ENCODE measurements around the gene PSMB7.

Gene PSMB7

DNA sequence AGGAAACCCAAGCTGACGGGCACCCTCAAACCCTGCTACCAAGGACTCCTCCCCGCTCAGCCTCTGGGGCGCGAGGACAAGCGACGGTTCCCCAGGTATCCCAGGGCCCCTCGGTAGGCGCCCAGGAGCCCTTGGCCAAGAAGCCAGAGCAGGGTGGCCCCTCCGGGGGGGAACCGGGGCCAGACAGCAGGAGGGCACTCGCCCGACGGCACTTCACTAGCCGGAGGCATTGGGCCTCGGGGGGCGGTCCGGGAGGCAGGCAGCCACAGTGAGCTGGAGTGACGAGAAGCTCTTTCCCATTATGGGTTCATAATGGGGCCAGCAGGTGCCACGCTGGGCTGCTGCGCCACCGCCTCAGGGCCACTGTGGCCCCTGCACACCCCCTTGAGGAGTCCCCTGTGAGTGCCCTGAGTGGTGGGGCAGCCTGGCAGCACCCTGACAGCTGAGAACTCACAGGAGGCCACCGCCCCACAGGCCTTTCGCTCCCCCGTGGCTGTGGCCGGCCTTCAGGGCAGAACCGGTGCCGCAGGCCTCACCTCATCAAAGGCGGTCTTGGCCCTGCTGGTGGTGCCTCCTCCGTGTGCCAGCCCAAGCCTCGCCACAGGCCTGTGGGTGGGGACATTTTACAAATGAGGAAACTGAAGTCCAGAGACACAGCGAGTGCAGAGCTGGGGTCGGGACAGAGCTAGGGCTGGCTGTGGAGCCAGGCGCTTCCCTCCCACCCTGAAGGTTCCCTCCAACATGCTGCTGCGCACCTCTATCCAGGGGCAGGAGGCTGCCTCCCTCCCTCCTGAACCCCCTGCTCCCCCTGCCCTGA, 68.7 kb downstream of the PSMB7 start:
- no peak for TF ChIP-seq NFIC (IDR thresholded peaks at IDR 0.05)
- TF ChIP-seq TEAD4 (IDR thresholded peaks at IDR 0.05), result no peak
- TF ChIP-seq RAD21 (IDR thresholded peaks at IDR 0.05; ENCODE audit: low read depth), result no peak
- no peak for TF ChIP-seq YY1 (IDR thresholded peaks at IDR 0.05; ENCODE audit: low read depth)
- no peak for TF ChIP-seq ZBTB7A (IDR thresholded peaks at IDR 0.05; ENCODE audit: low read depth)
- TF ChIP-seq, protein P1, sequence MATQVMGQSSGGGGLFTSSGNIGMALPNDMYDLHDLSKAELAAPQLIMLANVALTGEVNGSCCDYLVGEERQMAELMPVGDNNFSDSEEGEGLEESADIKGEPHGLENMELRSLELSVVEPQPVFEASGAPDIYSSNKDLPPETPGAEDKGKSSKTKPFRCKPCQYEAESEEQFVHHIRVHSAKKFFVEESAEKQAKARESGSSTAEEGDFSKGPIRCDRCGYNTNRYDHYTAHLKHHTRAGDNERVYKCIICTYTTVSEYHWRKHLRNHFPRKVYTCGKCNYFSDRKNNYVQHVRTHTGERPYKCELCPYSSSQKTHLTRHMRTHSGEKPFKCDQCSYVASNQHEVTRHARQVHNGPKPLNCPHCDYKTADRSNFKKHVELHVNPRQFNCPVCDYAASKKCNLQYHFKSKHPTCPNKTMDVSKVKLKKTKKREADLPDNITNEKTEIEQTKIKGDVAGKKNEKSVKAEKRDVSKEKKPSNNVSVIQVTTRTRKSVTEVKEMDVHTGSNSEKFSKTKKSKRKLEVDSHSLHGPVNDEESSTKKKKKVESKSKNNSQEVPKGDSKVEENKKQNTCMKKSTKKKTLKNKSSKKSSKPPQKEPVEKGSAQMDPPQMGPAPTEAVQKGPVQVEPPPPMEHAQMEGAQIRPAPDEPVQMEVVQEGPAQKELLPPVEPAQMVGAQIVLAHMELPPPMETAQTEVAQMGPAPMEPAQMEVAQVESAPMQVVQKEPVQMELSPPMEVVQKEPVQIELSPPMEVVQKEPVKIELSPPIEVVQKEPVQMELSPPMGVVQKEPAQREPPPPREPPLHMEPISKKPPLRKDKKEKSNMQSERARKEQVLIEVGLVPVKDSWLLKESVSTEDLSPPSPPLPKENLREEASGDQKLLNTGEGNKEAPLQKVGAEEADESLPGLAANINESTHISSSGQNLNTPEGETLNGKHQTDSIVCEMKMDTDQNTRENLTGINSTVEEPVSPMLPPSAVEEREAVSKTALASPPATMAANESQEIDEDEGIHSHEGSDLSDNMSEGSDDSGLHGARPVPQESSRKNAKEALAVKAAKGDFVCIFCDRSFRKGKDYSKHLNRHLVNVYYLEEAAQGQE (IDR thresholded peaks at IDR 0.05; ENCODE audit: low read depth), result no peak
- TF ChIP-seq TCF12 (IDR thresholded peaks at IDR 0.05; ENCODE audit: low read depth), result no peak
- no peak for TF ChIP-seq CEBPB (IDR thresholded peaks at IDR 0.05)
- TF ChIP-seq, protein P2, sequence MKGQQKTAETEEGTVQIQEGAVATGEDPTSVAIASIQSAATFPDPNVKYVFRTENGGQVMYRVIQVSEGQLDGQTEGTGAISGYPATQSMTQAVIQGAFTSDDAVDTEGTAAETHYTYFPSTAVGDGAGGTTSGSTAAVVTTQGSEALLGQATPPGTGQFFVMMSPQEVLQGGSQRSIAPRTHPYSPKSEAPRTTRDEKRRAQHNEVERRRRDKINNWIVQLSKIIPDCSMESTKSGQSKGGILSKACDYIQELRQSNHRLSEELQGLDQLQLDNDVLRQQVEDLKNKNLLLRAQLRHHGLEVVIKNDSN (IDR thresholded peaks at IDR 0.05), result no peak
- TF ChIP-seq TAF1 (IDR thresholded peaks at IDR 0.05; ENCODE audit: low read depth), result no peak

DNA sequence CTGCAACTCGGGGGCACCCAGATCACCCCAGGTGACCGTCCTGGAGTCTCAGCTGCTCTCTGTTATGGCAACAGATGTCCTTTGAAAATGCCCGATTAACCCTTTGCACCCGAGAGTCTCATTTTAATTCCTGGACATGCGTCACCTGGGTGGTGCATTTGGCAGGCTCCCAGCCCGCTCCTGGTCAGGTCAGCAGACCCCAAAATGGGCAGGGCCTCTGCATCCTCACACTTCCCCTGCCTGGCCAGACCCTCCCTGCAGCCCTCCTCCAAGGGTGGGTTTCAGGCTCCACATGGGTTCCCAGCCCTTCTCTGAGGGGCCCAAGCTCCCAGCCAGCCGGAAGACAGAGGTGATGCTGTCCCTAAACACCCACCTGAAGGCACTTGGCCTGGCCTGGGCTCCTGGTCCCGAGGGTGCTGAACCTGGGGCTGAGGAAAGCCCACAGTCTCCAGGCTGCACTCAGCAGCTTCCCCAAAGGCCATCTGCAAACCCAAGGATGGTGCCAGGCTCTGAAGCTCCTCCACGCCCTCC, 69.4 kb downstream of the PSMB7 start:
- no peak for TF ChIP-seq CEBPB (IDR thresholded peaks at IDR 0.05)
- TF ChIP-seq EGR1 (IDR thresholded peaks at IDR 0.05), result no peak
- TF ChIP-seq TAF1 (IDR thresholded peaks at IDR 0.05; ENCODE audit: low read depth), result no peak
- TF ChIP-seq ZBTB7A (IDR thresholded peaks at IDR 0.05; ENCODE audit: low read depth), result no peak
- no peak for TF ChIP-seq NFIC (IDR thresholded peaks at IDR 0.05)
- TF ChIP-seq TCF12 (IDR thresholded peaks at IDR 0.05; ENCODE audit: low read depth), result no peak
- TF ChIP-seq, protein P2 (IDR thresholded peaks at IDR 0.05), result no peak
- TF ChIP-seq CREB1 (IDR thresholded peaks at IDR 0.05; ENCODE audit: low read depth), result no peak
- TF ChIP-seq FOXM1 (IDR thresholded peaks at IDR 0.05; ENCODE audit: borderline replicate concordance, low read depth), result no peak
- no peak for TF ChIP-seq RAD21 (IDR thresholded peaks at IDR 0.05; ENCODE audit: low read depth)
- TF ChIP-seq TEAD4 (IDR thresholded peaks at IDR 0.05), result no peak
- TF ChIP-seq, protein P1 (IDR thresholded peaks at IDR 0.05; ENCODE audit: low read depth), result no peak
- no peak for TF ChIP-seq EP300 (IDR thresholded peaks at IDR 0.05; ENCODE audit: borderline replicate concordance)
- no peak for TF ChIP-seq MAX (IDR thresholded peaks at IDR 0.05)

- TF ChIP-seq EP300 (IDR thresholded peaks at IDR 0.05; ENCODE audit: borderline replicate concordance) (no peak), YY1 (IDR thresholded peaks at IDR 0.05; ENCODE audit: low read depth) (no peak), TCF12 (IDR thresholded peaks at IDR 0.05; ENCODE audit: low read depth) (no peak), MAX (IDR thresholded peaks at IDR 0.05) (no peak), CEBPB (IDR thresholded peaks at IDR 0.05) (no peak), CREB1 (IDR thresholded peaks at IDR 0.05; ENCODE audit: low read depth) (no peak), RAD21 (IDR thresholded peaks at IDR 0.05; ENCODE audit: low read depth) (no peak)
- TF ChIP-seq, protein P2 (IDR thresholded peaks at IDR 0.05), result no peak
- TF ChIP-seq, protein P1 (IDR thresholded peaks at IDR 0.05; ENCODE audit: low read depth), result no peak
Observed at GRCh38 chr9:124345063-124345462, 70.2 kb downstream of the PSMB7 start.
